ENCODE measurements around the gene C1QL1.
"Not testable (repeated sequence)": the region's sequence is repeated elsewhere in the genome, so short reads cannot be mapped to it uniquely, and the experiment has no call there.

The C1QL1 gene

DNA sequence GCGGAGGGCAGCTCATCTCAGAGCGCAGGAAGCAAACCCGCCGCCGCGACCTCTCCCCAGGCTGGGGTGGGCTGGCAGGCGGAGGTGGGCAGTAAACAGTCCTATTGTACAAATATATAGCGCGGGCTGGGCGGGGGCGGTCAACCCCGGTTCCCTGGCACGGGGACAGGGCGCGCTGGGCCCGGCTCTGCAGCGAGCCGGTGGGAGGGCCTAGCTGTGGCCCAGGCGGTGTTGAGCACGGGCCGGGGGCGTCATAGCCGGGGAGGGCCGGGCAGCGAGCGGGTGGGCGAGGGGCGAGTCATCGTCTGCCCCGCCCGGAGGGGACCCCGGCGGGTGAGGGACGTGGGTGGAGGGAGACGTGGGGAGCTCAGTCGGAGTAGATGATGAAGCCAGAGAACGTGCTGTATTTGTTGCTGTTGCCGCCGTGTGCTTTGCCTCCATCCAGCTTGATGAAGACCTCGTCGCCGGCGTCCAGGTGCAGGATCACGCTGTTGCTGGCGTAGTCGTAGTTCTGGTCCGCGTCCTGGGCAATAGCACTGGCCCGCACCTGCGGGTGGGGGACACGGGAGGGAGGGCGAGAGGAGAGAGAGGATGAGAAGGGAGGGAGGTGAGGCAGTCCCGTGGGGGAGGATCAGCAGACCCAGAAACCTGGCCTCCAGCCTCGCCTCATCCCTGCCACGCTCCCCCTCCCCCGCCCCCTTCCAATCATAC is 8.1 kb downstream of the C1QL1 start:
- peak; percentile 11 for DNase-seq

DNA sequence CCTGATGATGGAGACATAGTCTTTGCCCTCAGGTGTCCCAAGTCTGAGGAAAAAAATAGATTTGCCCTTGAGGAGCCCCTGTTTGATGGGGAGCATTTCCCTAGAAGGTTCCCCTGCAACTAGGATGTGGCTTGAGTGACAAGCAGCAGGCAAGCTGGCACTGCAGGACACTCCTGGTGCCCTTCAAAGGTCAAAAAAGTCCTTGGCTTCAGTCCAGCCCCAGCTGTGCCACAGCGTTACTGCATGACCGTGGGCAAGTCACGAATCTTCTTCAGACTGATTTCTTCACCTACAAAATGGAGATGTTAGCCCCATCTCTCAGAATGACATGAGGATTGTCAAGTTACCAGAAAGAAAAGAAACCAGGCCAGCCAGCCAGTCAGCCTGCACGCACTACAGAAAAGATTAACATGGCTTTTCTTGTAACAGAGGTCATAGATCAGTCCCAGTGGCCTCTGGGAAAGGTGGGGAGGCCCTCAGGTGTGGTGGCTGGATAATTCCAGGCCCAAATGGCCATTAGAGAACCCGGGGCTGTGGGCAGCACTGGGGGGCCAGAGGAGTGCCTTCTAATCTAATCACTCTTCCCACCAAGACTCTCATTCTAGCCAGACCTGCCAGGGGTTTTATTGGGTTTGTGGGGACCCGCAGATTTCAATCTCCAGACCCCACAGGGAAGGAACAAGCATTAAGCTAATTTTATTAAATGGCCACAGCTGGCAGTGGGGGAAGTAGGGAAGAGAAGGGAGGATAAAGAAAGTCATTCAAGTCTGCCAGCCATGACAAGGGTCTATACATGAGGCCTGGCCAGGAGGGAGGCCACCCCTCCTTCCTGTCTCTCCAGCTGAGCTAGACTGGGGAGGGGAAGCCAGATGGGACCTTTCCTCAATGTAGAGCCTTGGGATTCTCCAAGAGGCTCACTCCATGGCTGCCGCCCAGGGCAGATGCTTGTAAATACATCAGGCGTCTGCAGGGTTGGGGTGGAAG is 10.8 kb downstream of the C1QL1 start:
- DNase-seq: no peak

DNA sequence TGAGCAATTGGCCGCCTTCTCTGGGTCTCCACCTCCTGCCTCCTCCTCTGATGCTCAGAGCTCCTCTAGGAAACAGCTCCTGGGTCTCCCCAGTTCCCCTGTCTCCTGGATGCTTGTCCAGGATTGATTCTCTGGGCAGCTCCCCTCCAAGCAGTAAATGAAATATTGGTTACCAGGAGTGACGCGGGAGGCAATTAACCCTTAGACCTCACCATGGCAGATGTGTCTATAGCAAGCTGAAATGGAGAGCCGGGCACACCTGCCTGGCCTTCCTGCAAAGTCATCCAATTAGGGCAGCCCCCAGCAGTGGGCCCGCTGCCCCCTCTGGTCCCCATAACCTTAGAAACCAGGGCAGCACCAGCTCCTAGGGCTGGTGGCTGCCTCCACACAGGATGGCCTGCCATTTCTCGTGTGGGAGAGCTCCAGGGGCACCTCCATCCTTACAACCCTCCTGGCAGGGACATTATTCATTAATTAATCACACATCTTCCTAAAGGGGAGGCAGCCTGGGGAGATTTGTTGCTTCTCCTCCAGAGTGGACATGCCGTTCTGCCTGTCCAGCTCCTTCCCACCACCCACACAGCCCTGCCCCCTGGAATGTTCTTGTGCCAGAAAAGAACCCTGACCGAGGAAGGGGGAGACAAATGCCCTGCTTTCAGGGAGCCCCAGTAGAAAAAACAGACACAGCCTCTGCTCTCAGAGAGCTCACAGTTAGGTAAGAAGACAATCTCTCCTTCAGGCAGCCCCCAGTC is 12.3 kb downstream of the C1QL1 start:
- no peak for DNase-seq

DNA sequence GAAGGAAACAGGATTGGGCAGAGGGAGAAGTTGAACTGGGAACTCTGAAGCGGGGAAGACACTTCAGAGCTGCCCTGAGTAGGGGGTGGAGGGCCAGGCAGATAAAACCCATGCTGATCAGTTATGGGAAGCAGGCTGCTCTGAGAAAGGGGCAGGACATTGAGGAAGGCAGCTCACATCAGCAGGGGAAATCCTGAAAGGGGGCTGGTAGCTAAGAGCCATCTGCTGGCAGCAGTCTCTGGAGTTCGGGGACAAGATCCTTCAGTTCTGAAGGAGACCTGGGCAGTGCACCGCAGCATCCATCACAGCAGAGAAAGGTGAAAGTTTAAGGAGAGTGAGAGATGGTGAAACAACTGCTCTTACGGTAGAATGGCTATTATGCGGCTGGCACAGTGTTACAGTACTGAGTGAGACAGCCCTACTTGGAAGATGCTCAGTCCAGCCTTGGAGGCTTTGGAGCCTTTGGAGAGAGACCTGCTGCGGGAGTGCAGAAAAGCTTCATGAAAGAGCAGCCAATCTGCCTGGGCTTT is 15.1 kb downstream of the C1QL1 start:
- no peak for DNase-seq

DNA sequence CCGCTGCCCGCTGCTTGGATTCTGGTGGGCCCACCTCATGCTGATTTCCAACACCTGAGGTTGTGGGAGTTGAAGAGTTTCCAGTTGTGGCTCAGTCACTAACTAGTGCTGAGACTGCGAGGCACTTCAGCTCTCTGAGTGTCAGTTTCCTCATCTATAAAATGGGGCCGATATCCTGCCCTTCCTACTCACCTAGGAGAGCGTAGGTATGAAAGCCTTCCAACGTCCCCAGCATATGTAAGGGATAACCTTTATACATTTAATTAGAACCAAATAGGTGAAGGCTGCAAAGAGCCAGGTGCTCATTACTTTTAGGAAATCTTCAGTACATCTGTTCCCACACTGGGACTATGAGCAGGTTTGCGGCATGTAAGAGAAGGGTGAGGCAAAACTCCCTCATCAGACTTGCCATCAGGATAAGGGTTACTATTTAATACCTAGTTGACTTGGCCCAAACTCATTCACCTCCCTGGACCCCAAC is 19.7 kb downstream of the C1QL1 start:
- DNase-seq: no peak

DNA sequence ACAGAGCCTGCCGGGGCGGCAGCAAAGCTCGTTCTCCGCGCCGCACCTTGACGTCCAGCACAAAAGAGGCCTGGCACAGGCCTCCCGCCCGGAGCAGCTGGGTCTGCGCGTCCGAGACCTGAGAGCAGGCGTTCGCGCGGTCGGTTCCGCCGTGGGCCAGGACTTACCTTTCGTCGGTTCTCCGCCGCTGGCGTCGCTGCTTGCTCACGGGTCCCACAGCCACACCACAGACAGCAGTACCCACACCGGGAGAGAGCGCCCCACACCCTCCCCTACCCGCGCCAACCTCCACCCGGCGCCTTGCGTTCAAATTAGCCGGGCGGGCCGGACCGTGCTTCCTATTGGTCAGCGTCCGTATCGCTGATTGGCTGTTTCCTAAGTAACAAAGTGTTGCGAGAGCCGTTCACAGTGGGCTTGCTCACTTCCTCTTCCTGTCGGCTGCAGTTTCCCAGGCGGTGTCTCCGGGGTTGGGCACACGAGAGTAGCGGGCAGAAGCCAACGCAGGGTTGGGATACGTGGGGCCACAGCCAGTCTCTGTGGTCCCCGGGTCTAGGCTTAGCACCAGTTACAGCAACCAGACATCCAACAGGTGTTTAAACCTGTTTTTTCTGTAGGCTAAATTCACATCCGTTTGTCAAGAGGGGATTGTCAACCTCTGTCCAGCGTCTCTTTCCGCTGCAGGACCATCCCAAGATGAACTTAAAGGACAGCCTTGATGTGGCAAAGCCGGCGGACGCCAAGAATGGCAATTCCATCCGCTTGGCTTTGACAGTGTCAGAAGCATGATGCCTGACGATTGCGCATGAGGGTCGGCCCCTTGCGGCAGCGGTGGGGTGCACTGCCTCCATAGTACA is 20.4 kb downstream of the C1QL1 start, which contains the start of gene KIF18B:
Gene KIF18B, minus strand, starts transcription at position 313 of the 854 bp plus-strand sequence. CDS start 11,429 bp downstream, outside the sequence.
- peak; percentile 85 for DNase-seq

DNA sequence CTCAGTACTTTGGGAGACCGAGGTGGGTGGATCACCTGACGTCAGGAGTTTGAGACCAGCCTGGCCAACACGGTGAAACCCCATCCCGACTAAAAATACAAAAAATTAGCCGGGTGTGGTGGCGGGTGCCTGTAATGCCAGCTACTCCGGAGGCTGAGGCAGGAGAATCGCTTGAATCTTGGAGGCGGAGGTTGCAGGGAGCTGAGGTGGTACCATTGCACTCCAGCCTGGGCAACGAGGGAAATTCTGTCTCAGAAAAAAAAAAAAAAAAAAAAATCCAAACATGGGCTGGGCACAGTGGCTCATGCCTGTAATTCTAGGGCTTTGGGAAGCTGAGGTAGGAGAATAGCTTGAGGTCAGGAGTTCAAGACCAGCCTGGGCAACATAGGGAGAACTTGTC is 22.5 kb downstream of the C1QL1 start:
- not testable (repeated sequence) for DNase-seq

DNA sequence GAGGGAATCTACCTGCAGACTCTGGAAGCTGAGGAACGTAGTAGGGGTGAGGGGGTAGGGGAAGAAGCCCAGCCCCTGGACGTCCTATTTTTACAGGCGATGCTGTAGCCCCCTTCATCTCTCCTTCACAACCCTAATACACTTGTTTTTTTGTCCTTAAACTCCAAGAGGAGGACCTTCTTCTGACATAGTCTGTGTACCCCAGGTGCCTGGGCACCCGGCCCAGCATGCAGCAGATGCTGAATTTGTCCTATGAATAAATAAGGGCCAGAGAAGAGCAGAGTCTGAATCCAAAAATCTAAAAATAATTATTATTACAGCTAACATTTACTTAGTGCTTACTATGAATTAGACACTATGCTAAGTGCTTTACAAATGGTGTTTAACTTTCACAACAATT is 25.6 kb downstream of the C1QL1 start:
- no peak for DNase-seq

DNA sequence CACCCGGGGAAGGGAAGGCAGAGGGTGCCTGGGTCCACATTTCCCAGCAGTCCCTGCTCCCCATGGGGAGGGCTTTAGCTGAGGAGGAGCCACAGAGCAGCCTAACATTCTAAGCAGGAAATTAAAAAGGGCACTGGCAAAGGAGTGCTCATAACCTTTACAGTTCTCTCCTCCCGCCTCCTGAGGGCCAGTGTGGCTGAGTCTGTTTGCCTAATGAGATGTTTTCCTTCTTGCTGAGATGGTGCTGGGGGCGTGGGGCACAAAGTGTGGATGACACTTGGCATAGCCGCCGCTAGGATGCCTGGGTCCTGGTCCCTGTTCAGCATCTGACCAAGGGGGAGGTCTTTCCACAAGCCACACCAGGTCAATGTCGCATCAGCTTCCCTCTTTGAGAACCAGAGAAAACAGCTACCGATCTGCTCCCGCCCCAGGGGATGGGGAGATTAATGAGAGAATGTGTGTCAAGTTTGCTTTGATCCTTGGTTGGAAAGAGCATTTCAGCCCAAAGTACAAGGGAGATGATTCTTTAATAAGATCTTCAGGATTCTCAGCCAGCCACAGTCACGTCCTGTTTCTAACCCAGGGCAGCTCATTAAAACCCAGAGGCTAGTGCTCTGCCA is 26.3 kb downstream of the C1QL1 start:
- no peak for DNase-seq

DNA sequence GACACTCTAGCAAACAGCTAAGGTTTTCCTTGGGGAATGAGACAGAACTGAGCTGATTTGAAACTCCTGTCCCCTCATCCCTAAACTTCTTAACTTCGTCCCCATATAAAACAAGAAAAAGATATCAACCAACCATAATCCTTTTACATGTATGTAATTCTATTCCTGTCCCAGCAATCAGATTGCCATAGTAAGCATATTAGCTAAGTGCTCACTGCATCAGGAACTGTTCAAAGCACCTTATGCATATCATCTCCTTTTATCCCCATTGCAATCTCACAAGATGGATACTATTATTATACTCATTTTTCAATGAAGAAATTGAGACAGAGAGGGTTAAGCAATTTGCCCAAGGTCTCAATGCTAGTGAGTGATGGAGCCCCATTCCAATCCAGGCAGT is 27.3 kb downstream of the C1QL1 start:
- no peak for DNase-seq

DNA sequence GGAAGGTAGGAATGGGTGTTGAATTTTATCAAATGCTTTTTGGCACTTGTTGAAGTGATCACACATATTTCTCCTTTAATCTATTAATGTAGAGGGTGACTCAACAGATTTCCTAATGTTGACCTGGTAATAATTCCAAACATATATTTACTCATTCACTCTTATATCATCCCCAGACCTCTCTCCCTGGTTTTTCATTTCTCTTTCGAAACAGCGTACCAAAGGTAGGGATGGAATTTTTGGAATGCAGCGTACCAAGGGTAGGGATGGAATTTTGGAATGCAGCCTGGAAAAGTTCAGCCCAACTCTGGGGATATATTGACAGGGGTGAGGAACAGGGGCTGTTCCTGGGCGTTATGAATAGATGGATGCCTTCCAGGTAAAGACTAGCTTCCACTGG is 27.8 kb downstream of the C1QL1 start:
- DNase-seq: no peak

DNA sequence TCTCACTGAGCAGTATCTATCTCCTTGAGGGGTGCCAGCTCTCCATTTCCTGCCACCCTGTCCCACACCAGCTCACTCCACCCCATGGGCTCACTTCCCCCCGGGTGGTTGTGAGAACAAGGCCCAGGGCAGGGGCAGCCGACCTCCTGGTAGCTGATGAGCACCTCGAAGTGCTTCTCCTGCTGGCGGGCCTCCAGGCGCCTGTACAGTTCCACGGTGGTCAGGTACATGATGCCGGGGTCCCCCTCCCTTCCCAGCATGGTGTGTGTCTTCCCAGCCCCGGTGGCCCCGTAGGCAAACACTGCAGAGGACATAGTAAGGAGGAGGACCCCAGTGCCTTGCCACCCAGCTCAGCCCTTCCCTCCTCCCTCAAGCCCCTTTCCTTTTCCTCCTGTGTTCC is 33.0 kb downstream of the C1QL1 start:
- DNase-seq: no peak

DNA sequence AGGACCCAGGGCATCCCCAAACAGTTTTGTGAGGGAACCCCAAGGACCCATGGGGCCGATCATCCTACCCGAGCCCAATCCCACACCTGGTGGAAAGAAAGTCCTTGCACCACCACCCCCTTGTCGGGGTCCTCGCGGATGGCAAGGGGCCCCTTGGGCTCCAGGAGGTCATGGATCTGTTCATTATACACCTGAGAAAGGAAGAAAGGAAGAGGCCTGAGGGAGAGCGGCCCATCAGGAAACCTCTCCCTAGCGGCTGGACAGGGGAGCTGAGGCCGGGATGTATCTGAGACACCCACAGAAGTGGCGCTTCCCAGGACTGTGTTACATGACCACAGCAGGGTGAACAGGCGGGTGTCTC is 33.4 kb downstream of the C1QL1 start:
- DNase-seq: no peak

DNA sequence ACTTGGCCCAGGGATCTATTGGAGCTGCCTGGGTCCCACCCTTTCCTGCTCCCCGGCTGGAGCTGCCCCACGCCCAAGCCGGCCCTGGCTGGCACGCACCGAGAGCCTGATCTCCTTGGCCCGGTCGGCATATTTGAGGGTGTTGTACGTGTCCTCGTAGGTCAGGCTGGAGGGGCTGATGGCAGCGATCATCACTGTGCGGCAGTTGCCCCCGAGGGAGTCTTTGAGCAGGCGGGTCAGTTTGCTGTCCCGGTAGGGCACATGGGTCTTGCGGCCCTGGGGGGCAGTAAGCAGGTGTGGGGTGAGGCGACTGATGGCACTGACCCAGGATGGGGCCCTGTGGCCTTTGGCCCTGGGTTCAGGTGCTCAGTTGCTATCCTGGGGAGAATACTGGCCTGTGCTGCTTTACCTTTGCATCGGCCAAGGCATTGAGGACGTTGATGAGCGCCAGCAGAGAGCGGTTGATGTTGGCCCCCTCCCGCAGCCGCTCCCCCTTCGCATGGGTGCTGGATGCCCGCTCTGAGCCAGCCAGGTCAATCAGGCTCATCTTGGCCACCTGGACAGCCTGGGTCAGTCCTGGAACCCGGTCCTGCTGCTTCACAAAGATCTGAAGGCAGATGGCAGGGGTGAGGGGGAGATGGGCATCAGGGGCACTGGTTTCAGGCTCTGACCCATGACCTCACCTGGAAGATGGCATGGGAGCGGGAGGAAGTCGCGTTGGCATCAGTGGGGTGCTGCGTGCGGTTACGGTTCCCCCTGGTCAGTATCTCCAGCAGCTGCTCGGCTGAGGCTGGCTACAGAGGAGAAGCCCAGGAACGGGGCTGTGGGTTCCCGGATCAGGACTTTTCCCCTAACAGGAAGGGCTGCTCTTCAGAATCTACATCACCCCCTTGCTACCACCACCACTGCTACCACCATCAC is 34.0 kb downstream of the C1QL1 start:
- DNase-seq: no peak

DNA sequence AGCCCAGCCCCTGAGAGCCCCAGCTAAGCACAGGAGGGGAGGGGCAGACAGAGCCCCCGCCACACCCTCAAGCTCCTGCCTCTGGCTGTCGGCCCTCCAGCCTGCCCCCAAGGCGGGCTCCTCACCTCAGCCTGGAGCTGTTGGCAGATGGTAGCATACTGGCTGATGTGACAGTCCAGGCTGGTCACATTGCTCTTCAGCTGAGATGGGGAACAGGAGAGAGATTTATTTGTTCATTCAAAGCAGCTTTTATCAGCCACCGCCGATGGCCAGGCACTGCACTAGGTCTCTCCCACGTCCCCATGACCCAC is 35.4 kb downstream of the C1QL1 start:
- DNase-seq: no peak

DNA sequence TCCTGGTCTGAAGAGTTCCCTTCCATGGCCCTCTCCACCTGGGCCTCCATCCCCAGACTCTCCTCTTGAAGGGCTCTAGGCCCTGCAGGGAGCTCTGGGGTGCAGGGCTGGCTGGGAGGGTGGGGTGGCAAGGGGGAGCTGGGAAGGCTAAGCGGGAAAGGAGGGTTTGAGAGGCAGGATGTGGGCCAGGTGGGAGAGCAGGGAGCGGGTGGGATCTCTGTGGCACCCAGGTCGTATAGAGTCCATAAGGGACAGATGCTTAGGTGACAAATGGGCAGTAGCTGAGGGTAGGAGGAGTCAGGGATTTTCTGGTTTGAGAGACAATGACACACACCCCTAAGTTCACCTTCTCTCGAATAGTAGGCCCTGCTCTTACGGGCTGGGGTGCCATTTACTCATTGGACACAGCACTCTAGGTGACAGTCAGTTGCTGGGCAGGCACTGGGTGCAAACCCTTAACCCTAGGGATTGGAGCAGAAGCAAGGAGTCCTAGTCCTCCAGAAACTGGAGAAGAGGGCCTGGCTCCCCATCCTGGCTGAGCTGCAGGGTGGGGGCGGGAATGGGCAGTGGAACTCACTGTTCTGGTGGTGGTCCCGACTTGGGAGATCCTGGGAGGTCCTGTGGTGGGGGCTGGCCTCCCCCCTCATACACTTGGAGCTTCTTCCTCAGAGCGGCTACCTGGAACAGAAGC is 35.9 kb downstream of the C1QL1 start:
- no peak for DNase-seq

DNA sequence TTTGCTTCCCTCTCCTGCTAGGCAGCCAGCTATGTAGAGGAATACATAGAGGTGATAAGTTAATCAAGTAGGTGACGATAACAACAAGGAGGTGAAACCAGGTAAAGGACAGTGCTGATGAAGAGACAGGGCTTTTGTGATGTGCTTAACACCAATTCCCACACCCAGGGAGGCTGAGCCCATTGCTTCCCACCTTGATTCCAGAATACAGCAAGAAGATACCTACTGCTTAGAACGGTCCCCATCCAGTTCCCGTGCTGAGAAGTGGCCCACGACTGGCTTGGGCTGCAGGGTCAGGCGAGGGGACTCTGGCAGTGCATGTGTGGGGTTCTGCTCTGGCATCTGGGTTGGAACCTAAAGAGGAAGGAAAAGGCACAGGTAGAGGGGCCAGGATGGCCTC is 36.7 kb downstream of the C1QL1 start:
- no peak for DNase-seq

DNA sequence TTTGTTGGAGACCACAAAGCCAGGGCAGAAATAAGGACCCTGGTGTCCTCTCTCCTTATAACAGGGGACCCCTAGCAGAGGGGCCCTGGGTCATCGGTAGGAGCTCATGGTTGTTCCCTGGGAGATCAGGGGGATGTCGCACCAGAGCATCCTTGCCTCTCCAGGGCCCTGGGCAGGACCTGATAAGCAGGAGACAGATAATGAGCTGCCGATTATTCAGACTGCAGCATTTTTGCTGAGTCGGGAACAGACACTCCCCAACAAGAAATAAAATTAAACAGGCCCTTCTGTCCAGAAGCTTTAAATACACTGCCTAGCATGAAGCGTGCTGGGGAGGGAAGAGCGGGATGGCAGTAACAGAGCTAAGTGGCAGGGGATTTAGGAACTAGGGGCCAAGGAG is 37.4 kb downstream of the C1QL1 start:
- no peak for DNase-seq

DNA sequence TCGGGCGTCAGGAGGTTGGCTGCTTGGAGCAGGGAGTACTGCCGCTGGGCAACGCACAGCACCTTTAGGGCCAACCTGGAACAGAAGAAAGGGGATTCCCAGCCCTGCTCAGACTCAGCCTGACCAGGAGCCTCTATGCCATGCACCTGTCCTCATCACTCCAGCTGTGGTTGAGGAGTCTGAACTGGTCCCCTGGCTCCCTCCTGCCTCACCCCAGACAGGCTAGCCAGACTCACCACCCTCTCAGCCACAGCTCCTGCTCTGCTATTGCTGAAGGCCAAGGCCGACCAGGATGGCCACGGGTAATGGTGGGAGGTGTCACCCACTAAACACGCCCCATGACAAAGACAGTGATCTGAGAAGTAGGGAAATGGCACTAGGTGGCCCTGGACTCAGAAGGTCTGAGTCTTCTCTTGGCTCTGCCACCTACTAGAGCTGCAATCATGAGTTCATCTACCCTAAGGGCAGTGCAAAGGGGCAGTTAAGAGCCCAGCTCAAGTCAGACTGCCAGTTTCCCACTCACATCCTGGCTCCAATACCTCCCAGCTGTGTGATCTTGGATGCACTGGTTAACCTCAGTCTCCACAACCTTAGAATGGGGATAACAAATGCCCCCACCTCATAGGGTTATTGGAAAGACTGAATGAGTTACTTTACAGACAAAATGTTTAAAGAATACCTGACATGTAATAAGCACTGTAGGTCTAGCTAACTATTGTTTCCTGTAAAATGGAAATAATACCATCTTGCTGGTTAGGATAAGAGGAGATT is 39.0 kb downstream of the C1QL1 start:
- no peak for DNase-seq
